GM19463 (cell line): ENCODE results near the gene BCAS4.

Source experiments
- ATAC-seq: cut with Tn5 transposase; IDR thresholded peaks from one replicate; pipeline ENCODE4 v1.9.1; 2021; ENCODE audit warnings: mild to moderate bottlenecking, moderate library complexity; ENCODE audit not compliant: unreplicated experiment

BCAS4 gene

GRCh38 chr20:50903353-50904051 lies 108.6 kb downstream of the BCAS4 start:
- no peak for ATAC-seq

GRCh38 chr20:50904067-50904570 lies 109.3 kb downstream of the BCAS4 start:
- ATAC-seq = no peak

GRCh38 chr20:50909413-50909812 lies 114.6 kb downstream of the BCAS4 start:
- no peak for ATAC-seq

GRCh38 chr20:50911030-50911429 lies 116.2 kb downstream of the BCAS4 start:
- ATAC-seq = no peak

GRCh38 chr20:50911716-50912115 lies 116.9 kb downstream of the BCAS4 start:
- peak; percentile 46 for ATAC-seq

GRCh38 chr20:50913690-50914375 lies 119.0 kb downstream of the BCAS4 start:
- ATAC-seq = no peak

- no peak for ATAC-seq
Observed at GRCh38 chr20:50915424-50915823, 120.6 kb downstream of the BCAS4 start.

- ATAC-seq = no peak
Observed at GRCh38 chr20:50916257-50916656, 121.4 kb downstream of the BCAS4 start.

- no peak for ATAC-seq
Observed at GRCh38 chr20:50916934-50917333, 122.1 kb downstream of the BCAS4 start.

GRCh38 chr20:50918403-50918802 lies 123.5 kb downstream of the BCAS4 start:
- no peak for ATAC-seq

GRCh38 chr20:50919567-50919966 lies 124.7 kb downstream of the BCAS4 start:
- ATAC-seq = no peak

GRCh38 chr20:50920997-50921396 lies 126.1 kb downstream of the BCAS4 start:
- ATAC-seq = no peak

GRCh38 chr20:50921803-50922501 lies 127.1 kb downstream of the BCAS4 start:
- no peak for ATAC-seq

- no peak for ATAC-seq
Observed at GRCh38 chr20:50924261-50924920, 129.5 kb downstream of the BCAS4 start.

- no peak for ATAC-seq
Observed at GRCh38 chr20:50926530-50926929, 131.7 kb downstream of the BCAS4 start.
